Thoracic aorta (tissue), 2 donors: ENCODE data around the gene RAB25. TPM values are rescaled to one million over a fixed set of nuclear protein-coding genes. Genes with fewer than 3 reads are reported as not detected.

Experiments used
- ATAC-seq: fragments of 150-250 bp; one replicate; pipeline ENCODE4 v1.8.0; 2017; ENCODE audit warnings: low read depth; ENCODE audit not compliant: insufficient number of reproducible peaks, low FRiP score
- DNase-seq: peaks from one replicate; pipeline ENCODE4 v3.0.0-alpha.2; 2020; ENCODE audit warnings: low spot score
- H3K27ac ChIP-seq, 2 donors: fragments of 200-600 bp; sonication (generic); 1 replicate in 1 of 2; 2 replicates in 1 of 2; pipeline ENCODE4 v1.5.1; 2016; ENCODE audit warnings: mild to moderate bottlenecking in 2 of 2, moderate library complexity in 2 of 2
- H3K27me3 ChIP-seq: fragments of 200-600 bp; sonication (generic); replicated peaks from 2 replicates; pipeline ENCODE4 v1.6.0; 2016; ENCODE audit warnings: mild to moderate bottlenecking; ENCODE audit not compliant: insufficient read depth
- H3K36me3 ChIP-seq: fragments of 200-600 bp; sonication (generic); one replicate; pipeline ENCODE4 v1.5.1; 2016
- H3K4me1 ChIP-seq, 2 donors: fragments of 200-600 bp; sonication (generic); 1 replicate in 1 of 2; 2 replicates in 1 of 2; pipeline versions ENCODE4 v1.5.1 to v1.6.0; 2016; ENCODE audit warnings: low read depth in 2 of 2, mild to moderate bottlenecking in 1 of 2; ENCODE audit not compliant: control insufficient read depth in 1 of 2
- H3K4me3 ChIP-seq: fragments of 200-600 bp; sonication (generic); 2 replicates; pipeline ENCODE4 v1.5.1; 2016; ENCODE audit warnings: mild to moderate bottlenecking
- H3K9me3 ChIP-seq: fragments of 200-600 bp; sonication (generic); 2 replicates; pipeline ENCODE4 v1.5.1; 2016
- total RNA-seq, 2 donors: library from RNA; depleted of rRNA; stranded (reverse); fragments of >200 nt; gene quantifications; one replicate each; pipeline versions ENCODE4 v1.1.0 to v1.2.3, GENCODE V29; 2016
- TF ChIP-seq, protein P1 (sequence below): fragments of 200-600 bp; sonication (generic); IDR thresholded peaks from one replicate; pipeline ENCODE4 v1.5.1; 2019; ENCODE audit warnings: antibody characterized with exemption

Gene RAB25
- total RNA-seq, 2 donors from 2014 or later: not detected

DNA sequence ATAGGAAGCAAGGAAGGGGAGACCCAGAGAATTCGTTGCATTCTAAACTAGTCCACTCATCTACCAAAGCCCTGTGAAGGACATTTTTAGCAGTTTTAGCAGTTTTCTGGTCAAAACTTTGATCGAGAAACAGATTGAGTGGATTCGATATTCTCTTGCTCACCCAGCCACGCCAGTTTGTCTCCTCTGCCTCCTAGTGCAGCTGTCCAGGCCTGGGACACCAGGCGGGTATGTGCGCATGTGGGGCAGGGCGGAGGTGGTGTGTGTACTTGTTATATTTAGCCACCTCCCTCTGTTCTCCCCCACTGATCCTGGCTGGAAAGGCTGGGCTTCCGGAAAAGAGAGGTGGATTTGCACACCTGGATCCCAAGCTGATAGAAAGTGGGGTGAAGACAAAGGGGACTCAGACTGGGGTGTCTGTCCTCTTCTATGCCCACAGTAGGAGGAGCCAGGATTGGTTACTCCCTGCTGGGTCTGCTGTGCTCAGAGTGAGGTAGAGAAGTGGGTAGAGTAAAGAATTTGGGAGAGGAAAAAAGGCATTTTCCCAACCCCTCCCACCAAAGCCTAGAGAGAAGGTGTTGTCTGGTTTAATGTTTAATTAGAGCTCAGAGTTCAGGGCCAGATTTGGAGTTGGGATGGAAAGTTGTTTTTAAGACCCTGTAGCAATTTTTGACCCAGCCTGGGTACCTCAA lies 57.4 kb downstream of the RAB25 start:
- Histone ChIP-seq H3K27ac (peak overlapping the region; percentile 98), H3K27me3 (no peaks in the 10 kb centered on the region), H3K36me3 (no peaks in the 10 kb centered on the region), H3K4me3 (peak overlapping the region; percentile 96), H3K4me1 (peaks cover 40 to 54% of the 10 kb centered on the region in 2 donors), H3K9me3 (no peaks in the 10 kb centered on the region)
- DNase-seq (no peak), ATAC-seq (no peak)
- TF ChIP-seq, protein P1, sequence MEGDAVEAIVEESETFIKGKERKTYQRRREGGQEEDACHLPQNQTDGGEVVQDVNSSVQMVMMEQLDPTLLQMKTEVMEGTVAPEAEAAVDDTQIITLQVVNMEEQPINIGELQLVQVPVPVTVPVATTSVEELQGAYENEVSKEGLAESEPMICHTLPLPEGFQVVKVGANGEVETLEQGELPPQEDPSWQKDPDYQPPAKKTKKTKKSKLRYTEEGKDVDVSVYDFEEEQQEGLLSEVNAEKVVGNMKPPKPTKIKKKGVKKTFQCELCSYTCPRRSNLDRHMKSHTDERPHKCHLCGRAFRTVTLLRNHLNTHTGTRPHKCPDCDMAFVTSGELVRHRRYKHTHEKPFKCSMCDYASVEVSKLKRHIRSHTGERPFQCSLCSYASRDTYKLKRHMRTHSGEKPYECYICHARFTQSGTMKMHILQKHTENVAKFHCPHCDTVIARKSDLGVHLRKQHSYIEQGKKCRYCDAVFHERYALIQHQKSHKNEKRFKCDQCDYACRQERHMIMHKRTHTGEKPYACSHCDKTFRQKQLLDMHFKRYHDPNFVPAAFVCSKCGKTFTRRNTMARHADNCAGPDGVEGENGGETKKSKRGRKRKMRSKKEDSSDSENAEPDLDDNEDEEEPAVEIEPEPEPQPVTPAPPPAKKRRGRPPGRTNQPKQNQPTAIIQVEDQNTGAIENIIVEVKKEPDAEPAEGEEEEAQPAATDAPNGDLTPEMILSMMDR: no peak

DNA sequence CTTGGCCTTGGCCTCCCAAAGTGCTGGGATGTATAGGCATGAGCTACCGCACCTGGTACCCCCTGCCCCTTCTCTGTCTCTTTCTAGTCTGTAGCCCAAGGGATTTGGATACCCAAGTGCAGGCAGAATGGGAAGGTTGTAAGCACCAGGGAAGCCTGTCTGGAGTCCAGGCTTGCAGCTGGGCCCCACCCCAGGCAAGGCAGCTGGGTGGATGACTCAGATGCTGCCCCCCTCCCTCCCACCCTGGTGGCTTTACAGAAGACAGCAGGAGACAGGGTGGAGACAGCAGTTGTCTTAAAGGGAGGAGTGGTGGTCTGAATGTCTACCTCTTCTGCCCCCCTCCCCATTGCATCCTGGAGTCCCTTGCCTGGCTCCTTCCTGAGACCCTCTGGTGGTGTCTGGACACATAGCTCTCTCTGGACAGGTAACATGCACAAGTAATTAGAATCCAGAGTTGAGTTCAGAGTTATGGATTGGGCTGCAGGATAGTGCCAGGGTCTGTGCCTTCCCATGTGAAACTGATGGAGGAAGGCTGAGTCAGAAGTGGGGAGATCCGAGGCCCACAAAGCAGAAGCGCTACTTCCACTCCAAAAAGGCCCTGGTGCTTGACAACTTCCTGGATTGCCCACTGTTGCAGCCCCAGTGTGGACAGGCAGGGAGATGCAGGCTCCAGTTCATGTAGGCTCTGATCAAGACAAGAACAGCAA lies 58.7 kb downstream of the RAB25 start:
- Histone ChIP-seq H3K9me3 (no peaks in the 10 kb centered on the region), H3K4me1 (peaks cover 44 to 60% of the 10 kb centered on the region in 2 donors), H3K36me3 (no peaks in the 10 kb centered on the region), H3K4me3 (peak overlapping the region; percentile 96), H3K27ac (peak overlapping the region; percentile 98), H3K27me3 (no peaks in the 10 kb centered on the region)
- no peak for DNase-seq
- TF ChIP-seq, protein P1: peak; percentile 15
- ATAC-seq: no peak

Other genes with a start within 250 kb of the RAB25 start
- 10 to 100 TPM; 39.3 to 83.2 TPM for gene GON4L, start 203.9 kb upstream of the RAB25 start, total RNA-seq
- 10 to 100 TPM; 49.5 to 62.4 TPM for gene SYT11, start 201.6 kb upstream of the RAB25 start, total RNA-seq
- 10 to 100 TPM; 27.1 to 42.8 TPM for gene RIT1, start 149.8 kb upstream of the RAB25 start, total RNA-seq
- 10 to 100 TPM; 50.6 to 56.9 TPM for gene KHDC4, start 126.7 kb upstream of the RAB25 start, total RNA-seq
- not detected for gene RXFP4, start 119.5 kb upstream of the RAB25 start, total RNA-seq
- gene ARHGEF2, start 82.6 kb upstream of the RAB25 start, total RNA-seq: 100 to 1,000 TPM; 162 to 166 TPM
- gene SSR2, start 40.2 kb upstream of the RAB25 start, total RNA-seq: 100 to 1,000 TPM; 132 to 241 TPM
- 10 to 100 TPM; 21.7 to 36.7 TPM for gene UBQLN4, start 7.4 kb upstream of the RAB25 start, total RNA-seq
- 10 to 100 TPM; 26.4 to 37.0 TPM for gene LAMTOR2, start 6.4 kb upstream of the RAB25 start, total RNA-seq
- under 1 TPM in 1 of 2 donors, not detected in 1; 0.42 TPM for gene MEX3A, start 21.3 kb downstream of the RAB25 start, total RNA-seq
- 100 to 1,000 TPM; 740 to 804 TPM for gene LMNA, start 53.6 kb downstream of the RAB25 start, total RNA-seq
- gene SEMA4A, start 92.4 kb downstream of the RAB25 start, total RNA-seq: 10 to 100 TPM; 12.7 to 15.8 TPM
- gene SLC25A44, start 132.9 kb downstream of the RAB25 start, total RNA-seq: 10 to 100 TPM; 10.7 to 23.7 TPM
- gene PMF1, start 151.8 kb downstream of the RAB25 start, total RNA-seq: 10 to 100 TPM; 26.4 to 33.2 TPM
- gene BGLAP, start 181.0 kb downstream of the RAB25 start, total RNA-seq: not detected
- 1 to 10 TPM in 1 of 2 donors, under 1 TPM in 1; 0.27 to 2.5 TPM for gene PAQR6, start 186.9 kb downstream of the RAB25 start, total RNA-seq
- gene SMG5, start 221.7 kb downstream of the RAB25 start, total RNA-seq: 10 to 100 TPM; 57.8 to 72.7 TPM
- gene TMEM79, start 223.2 kb downstream of the RAB25 start, total RNA-seq: 1 to 10 TPM in 1 of 2 donors, under 1 TPM in 1; 0.56 to 5.0 TPM
- gene GLMP, start 234.5 kb downstream of the RAB25 start, total RNA-seq: 10 to 100 TPM; 27.7 to 60.1 TPM
- not detected for gene VHLL, start 238.1 kb downstream of the RAB25 start, total RNA-seq